22Rv1 (cell line): ENCODE results near the gene RPS19BP1.

Experiments
- H3K27ac ChIP-seq: fragments of 450-650 bp; 2 replicates; pipeline ENCODE4 v1.5.1; 2017
- CTCF ChIP-seq: fragments of 450-650 bp; IDR thresholded peaks from 2 replicates; pipeline ENCODE4 v1.5.1; 2017; ENCODE audit warnings: mild to moderate bottlenecking
- ZFX ChIP-seq: fragments of 450-650 bp; IDR thresholded peaks from 2 replicates; pipeline ENCODE4 v1.6.1; 2017; ENCODE audit warnings: antibody characterized with exemption, borderline replicate concordance

RPS19BP1 gene

DNA sequence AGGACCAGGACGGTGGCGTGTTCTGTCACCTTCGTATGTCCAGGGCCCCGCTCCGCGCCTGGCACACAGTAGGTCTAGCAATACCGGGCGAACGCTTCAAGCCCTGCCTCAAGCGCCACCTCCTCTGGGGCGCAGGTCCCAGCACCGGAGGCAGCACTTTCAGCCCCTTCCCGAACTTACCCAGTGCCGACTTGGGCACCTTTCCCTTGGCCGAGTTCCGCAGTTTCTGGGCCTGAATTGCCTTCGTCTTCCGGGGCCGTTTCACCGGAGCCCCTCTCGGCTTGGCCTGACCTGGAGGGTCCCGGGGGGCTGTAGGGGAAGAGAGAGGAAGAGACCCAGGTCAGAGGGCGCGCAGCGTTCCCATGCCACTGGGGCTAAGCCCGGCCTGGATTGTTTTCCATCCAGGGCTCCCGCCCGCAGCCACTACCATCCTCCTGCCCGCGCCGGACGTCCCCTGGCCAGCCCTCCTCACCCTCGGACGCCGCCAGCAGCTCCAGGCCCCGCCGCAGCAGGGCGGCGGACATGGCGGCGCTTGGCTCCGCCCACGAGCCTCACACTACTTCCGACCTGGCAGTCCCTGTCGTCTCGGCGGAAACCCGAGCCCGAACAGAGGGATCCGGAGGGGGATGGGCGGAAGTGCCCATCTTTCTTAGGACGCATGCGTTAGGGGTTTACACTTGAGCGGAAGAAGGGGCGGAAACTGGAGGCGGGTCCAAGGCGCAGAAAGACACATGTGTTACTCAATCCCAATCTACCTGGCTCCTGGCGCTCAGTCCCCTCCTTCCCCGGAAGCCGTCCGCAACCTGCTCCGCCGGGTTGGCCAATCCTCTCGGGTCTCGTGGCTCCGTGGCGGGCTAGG, at the start of gene RPS19BP1:
RPS19BP1 (minus strand) TSS at position 534 of the 859 bp plus-strand sequence; CDS start at position 524, 10 bp downstream.
- TF ChIP-seq CTCF (no peak), ZFX (no peak)
- peak within 1 kb of the TSS; percentile 77 for H3K27ac ChIP-seq

- no peak for TF ChIP-seq CTCF
- TF ChIP-seq ZFX = no peak
- no peak overlapping the region for H3K27ac ChIP-seq
Observed at GRCh38 chr22:39581303-39581702, 48.8 kb upstream of the RPS19BP1 start.

GRCh38 chr22:39580795-39581194, 48.2 kb upstream of the RPS19BP1 start:
- no peak for TF ChIP-seq ZFX
- TF ChIP-seq CTCF = no peak
- H3K27ac ChIP-seq = no peak overlapping the region

- no peak overlapping the region for H3K27ac ChIP-seq
- TF ChIP-seq CTCF = no peak
- no peak for TF ChIP-seq ZFX
Observed at GRCh38 chr22:39580006-39580441, 47.5 kb upstream of the RPS19BP1 start.

- TF ChIP-seq ZFX (no peak), CTCF (no peak)
- no peak overlapping the region for H3K27ac ChIP-seq
Observed at GRCh38 chr22:39577900-39578299, 45.4 kb upstream of the RPS19BP1 start.

DNA sequence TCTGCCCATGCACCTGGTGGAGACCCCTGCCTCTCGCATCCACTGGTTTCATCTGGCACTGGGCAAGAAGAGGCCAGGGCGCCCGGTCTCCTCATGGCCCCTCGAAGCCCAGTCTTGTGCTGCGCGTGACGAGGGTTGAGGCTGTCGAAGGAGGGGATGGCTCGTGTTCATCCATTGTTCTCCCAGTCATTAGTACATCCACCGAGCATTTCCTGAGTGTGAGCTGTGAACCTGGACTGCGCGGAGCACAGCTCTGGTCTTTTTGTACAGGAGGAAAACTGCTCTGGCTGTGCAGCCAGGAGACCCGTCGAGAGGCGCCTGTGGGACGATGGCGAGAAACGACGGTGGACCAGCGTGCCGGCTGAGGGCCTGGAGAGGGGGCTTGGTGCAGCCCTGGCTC, 44.8 kb upstream of the RPS19BP1 start:
- no peak overlapping the region for H3K27ac ChIP-seq
- TF ChIP-seq ZFX (no peak), CTCF (no peak)

- no peak overlapping the region for H3K27ac ChIP-seq
- no peak for TF ChIP-seq CTCF
- TF ChIP-seq ZFX = no peak
Observed at GRCh38 chr22:39576027-39576426, 43.5 kb upstream of the RPS19BP1 start.
